NCI-H226 (cell line): ENCODE results near the gene FNBP1.
"Not testable (repeated sequence)": the region's sequence is repeated elsewhere in the genome, so short reads cannot be mapped to it uniquely, and the experiment has no call there.

ENCODE experiments used
- DNase-seq: peaks from one replicate; pipeline ENCODE4 v3.0.0-alpha.2; 2015

Gene FNBP1

DNA sequence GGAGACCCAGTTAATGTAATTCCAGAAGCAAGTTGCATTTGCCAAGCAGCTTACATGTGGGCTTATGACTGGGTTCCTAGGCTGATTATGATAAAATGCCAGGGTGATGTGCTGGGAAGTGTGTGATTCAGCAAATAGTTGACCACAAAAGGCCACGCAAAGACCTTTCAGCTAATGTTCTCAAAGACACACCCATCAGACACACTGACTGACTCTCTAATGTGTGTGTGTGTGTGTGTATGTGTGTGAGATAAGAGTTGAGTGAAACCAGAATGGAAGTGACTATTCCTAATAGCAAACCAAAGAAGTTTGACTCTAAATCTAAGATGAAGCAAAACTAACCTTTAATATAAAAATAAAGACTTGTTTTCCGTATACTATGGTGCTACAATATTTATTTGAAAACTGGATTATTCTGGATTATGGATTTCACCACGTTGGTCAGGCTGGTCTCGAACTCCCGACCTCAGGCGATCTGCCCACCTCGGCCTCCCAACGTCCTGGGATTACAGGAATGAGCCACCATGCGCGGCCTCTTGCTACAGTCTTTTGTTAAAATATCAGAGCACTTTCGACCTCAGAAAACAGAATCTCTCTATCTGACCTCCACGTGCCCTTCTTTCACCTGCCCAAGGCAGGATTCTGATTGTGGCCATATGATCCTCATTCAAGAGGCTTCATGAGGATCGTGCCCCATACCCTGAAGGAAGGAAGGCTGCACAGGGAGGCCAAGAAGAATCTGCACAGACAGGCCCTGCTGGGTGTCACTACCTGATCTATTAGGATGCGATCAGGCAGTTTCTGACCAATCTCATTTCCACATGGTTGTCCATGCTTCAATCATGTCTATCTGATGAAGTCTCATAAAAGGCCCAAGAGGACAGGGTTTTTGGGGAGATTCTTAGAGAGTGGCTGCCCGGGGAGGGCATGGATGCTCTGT, 132.1 kb downstream of the FNBP1 start:
- peak; percentile 98 for DNase-seq

DNA sequence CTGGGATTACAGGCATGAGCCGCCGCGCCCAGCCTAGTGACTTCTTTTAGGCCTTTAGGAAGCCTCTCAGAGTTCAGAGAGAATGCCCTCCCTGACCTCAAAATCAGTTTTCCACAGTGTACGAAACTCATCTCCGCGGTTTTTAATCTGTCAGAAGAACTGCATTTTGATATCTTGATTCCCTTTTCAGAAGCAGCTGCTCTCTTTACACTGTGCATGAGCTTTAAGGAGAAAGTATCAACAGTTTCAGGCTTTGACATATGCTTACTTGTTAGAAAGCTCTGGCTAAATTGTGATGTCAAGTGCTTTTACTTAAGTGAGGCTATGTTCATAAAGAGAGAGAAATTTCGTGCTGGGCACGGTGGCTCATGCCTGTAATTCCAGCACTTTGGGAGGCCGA, 133.1 kb downstream of the FNBP1 start:
- no peak for DNase-seq

DNA sequence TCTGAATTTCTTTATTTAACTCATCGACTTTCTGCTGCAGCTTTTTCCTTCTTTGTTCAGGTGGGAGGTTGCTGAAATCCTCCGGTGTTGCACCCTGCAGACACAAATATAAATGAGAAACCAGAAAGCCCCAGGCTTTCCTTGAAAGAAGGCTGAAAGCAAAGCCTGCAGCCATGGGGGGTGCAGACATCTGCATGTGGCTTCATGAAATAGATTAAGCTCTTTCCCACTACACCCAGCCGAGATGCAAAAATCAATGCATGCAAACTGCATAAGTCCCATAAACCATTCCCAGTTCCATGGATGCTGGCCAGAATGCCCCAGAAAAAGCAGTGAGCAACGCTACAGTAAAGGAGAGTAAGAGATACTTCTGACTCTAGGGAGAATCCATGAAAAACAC, 134.1 kb downstream of the FNBP1 start:
- DNase-seq: no peak

DNA sequence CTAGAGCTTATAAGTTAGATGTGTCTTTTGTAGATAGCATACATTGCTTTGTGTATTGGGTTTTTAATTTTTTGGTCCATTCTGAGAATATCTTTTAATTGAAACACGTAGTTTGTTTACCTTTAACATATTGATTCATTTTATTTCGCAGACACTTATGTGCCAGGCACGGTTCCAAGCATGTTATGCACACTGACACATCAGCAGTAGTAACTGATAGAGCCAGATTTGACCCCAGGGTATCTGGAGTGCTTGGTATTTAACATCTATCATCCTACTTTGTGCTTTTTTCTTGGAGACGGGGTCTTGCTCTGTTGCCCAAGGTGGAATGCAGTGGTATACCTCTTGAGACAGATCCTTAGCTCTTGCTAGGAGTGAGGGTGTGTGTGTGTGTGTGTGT, 135.8 kb downstream of the FNBP1 start:
- peak; percentile 26 for DNase-seq

DNA sequence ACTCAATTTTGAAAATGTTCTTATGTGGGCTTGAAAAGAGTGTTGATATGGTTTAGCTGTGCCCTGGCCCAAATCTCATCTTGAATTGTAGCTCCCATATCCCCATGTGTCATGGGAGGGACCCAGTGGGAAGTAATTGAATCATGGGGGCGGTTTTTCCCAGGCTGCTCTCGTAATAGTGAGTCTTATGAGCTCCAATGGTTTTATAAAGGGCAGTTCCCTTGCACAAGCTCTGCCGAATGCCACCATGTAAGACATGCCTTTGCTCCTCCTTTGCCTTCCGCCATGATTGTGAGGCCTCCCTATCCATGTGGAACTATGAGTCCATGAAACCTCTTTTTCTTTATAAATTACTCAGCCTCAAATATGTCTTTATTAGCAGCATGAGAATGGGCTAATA, 136.7 kb downstream of the FNBP1 start:
- no peak for DNase-seq

- DNase-seq: no peak
Measured at GRCh38 chr9:129904734-129905133, 138.3 kb downstream of the FNBP1 start.

GRCh38 chr9:129902740-129903134, 140.3 kb downstream of the FNBP1 start:
- no peak for DNase-seq

DNA sequence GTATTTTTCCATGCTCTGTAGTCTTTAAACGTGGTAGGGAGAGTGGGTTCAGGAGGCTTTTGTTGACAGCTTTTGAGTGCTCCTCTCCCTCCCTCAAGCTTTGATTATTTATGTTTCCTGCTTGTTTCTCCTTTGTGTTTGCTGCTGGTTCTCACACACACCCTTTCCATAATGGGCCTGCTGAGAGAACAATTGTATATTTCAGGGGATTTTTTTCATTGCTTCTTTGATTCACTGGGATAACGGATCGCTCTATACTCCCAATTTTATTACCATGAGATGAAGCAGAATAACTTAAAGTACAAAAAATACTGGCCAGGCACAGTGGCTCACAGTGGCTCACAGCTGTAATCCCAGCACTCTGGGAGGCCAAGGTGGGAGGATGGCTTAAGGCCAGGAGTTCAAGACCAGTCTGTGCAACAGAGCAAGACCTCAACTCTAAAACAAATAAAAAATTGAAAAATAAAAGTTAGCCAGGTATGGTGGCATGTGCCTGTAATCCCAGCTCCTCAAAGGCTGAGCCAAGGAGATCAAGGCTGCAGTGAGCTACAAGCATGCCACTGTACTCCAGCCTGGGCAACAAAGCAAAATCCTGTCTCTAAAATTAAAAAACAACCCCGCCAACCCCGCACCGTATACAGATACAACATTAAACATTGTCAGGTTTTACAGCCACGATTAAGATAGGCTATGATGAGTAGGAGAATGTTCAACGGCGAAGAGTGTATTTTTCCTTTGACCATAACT, 140.8 kb downstream of the FNBP1 start:
- no peak for DNase-seq

- DNase-seq: no peak
Measured at GRCh38 chr9:129900263-129901027, 142.5 kb downstream of the FNBP1 start.

DNA sequence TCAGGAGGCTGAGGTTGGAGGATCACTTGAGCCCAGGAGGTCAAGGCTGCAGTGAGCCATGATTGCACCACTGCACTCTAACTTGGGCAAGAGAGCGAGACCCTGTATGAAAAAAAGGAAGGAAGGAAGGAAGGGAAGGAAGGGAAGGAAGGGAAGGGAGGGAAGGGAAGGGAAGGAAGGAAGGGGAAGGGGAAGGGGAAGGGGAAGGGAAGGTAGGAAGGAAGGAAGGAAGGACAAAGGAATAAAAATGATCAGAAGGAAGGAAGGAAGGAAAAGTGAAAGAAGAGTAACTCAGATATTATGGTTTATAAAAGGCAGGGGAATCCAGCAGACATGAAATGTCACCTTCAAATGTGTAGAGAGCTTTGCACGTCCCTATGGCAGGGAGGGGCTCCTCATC, 143.4 kb downstream of the FNBP1 start:
- DNase-seq: no peak

- DNase-seq: peak; percentile 68
Measured at GRCh38 chr9:129898185-129898584, 144.8 kb downstream of the FNBP1 start.

- DNase-seq: no peak
Measured at GRCh38 chr9:129897263-129897662, 145.7 kb downstream of the FNBP1 start.

GRCh38 chr9:129895376-129896268, 147.4 kb downstream of the FNBP1 start:
- no peak for DNase-seq

- no peak for DNase-seq
Measured at GRCh38 chr9:129894120-129894823, 148.7 kb downstream of the FNBP1 start.

- DNase-seq: no peak
Measured at GRCh38 chr9:129891569-129891968, 151.4 kb downstream of the FNBP1 start.

DNA sequence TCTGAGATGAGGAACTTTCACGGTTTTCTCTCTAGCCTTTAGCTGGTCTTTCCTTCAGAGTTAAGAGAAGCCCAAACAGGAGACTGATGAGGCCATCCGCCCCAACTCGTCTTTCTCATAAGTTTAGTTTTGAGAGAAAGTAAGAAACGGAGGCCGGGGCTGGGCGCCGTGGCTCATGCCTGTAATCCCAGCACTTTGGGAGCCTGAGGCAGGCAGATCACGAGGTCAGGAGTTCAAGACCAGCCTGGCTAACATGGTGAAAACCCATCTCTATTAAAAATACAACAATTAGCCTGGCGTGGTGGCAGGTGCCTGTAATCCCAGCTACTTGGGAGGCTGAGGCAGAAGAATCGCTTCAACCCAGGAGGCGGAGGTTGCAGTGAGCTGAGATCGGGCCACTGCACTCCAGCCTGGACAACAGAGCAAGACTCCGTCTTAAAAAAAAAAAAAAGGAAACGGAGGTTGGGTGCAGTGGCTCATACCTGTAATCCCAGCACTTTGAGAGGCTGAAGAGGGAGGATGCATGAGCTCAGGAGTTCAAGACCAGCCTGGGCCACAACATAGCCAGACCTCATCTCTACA, 152.2 kb downstream of the FNBP1 start:
- DNase-seq: not testable (repeated sequence)

- no peak for DNase-seq
Measured at GRCh38 chr9:129889941-129890717, 152.9 kb downstream of the FNBP1 start.

- no peak for DNase-seq
Measured at GRCh38 chr9:129889122-129889940, 153.7 kb downstream of the FNBP1 start.
